Measurements from ENCODE around the gene TMEM121. TPM values are rescaled to one million over a fixed set of nuclear protein-coding genes. Genes with fewer than 3 reads are reported as not detected.

TMEM121 gene
- total and polyA plus RNA-seq, 4 donors, result 0.75 to 7.5 (median 3.0) TPM

DNA sequence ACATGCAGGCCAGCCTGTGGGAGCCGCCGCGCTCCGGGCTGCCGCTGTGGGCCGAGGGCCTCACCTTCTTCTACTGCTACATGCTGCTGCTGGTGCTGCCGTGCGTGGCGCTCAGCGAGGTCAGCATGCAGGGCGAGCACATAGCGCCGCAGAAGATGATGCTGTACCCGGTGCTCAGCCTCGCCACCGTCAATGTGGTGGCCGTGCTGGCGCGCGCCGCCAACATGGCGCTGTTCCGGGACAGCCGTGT lies 2.9 kb downstream of the TMEM121 start:
- H3K4me3 ChIP-seq (ENCODE audit: low read length in 2 of 2), result no peak overlapping the region
- intact Hi-C loops (cut with DNase I), result loop anchor here (5.0 to 10.0 kb wide), 4 partner anchors 37 to 324 kb away; partner anchors contain the start of gene TEDC1 (in 1 of the 2)

DNA sequence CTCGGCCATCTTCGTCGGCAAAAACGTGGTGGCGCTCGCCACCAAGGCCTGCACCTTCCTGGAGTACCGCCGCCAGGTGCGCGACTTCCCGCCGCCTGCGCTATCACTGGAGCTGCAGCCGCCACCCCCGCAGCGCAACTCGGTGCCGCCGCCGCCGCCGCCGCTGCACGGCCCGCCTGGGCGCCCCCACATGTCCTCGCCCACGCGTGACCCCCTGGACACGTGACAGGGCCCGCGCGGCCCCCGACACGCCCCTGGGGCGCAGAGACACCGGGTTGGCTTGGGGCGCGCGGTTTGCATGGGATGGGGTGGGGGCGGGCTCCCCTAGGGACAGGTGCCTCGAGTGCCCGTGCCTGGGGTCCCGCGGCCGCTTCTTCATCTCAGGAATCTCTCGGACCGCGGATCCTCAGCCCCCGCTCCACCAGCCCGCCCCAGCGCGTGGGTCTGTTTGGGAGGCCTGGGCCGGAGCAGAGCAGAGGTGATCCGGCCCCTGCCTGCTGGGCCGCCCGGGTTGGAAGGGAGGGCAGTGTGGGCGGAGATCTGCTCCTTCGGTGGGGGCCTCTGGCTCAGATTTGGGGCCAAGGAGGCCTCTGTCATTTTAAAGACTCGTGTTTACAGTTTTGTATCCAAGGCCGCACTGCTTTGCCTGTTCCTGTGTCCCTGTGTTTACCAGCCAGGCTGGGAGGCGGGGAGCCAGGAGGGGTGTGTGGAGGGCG lies 3.3 kb downstream of the TMEM121 start:
- DNase-seq, result peak in 1 of 2 donors; percentile 75
- H3K27me3 ChIP-seq (ENCODE audit: control insufficient read depth in 1 of 2, insufficient read depth in 2 of 2, low read length in 1 of 2), result no peaks in the 10 kb centered on the region
- H3K27ac ChIP-seq (ENCODE audit: low read depth in 1 of 2, low read length in 2 of 2), result no peak overlapping the region
- no peak overlapping the region for H3K4me3 ChIP-seq (ENCODE audit: low read length in 2 of 2)
- ATAC-seq (ENCODE audit: low FRiP score), result no peak
- no peaks in the 10 kb centered on the region for H3K9me3 ChIP-seq (ENCODE audit: control insufficient read depth, low read length)
- H3K4me1 ChIP-seq (ENCODE audit: control insufficient read depth in 1 of 2, insufficient read depth in 2 of 2, low read length in 2 of 2), result no peaks in the 10 kb centered on the region
- no peaks in the 10 kb centered on the region for H3K36me3 ChIP-seq (ENCODE audit: control insufficient read depth in 1 of 2, insufficient read depth in 2 of 2, low read length in 1 of 2)
- WGBS, 2 donors, result 73 to 80% methylated on average over 42 to 63 of the region's 63 CpGs
- intact Hi-C loops (cut with DNase I), result loop anchor here (5.0 to 10.0 kb wide), 4 partner anchors 37 to 325 kb away; partner anchors contain the start of gene TEDC1 (in 1 of the 2)

More for the DNA sequence above, 2.9 kb downstream of the TMEM121 start:
- DNase-seq (peak in 1 of 2 donors; percentile 75), ATAC-seq (ENCODE audit: low FRiP score) (no peak)
- WGBS, 2 donors, result 61 to 67% methylated on average over 24 of the region's 24 CpGs
- no peaks in the 10 kb centered on the region for H3K4me1 ChIP-seq (ENCODE audit: control insufficient read depth in 1 of 2, insufficient read depth in 2 of 2, low read length in 2 of 2)
- H3K27ac ChIP-seq (ENCODE audit: low read depth in 1 of 2, low read length in 2 of 2), result no peak overlapping the region
- no peaks in the 10 kb centered on the region for H3K27me3 ChIP-seq (ENCODE audit: control insufficient read depth in 1 of 2, insufficient read depth in 2 of 2, low read length in 1 of 2)
- no peaks in the 10 kb centered on the region for H3K36me3 ChIP-seq (ENCODE audit: control insufficient read depth in 1 of 2, insufficient read depth in 2 of 2, low read length in 1 of 2)
- no peaks in the 10 kb centered on the region for H3K9me3 ChIP-seq (ENCODE audit: control insufficient read depth, low read length)

DNA sequence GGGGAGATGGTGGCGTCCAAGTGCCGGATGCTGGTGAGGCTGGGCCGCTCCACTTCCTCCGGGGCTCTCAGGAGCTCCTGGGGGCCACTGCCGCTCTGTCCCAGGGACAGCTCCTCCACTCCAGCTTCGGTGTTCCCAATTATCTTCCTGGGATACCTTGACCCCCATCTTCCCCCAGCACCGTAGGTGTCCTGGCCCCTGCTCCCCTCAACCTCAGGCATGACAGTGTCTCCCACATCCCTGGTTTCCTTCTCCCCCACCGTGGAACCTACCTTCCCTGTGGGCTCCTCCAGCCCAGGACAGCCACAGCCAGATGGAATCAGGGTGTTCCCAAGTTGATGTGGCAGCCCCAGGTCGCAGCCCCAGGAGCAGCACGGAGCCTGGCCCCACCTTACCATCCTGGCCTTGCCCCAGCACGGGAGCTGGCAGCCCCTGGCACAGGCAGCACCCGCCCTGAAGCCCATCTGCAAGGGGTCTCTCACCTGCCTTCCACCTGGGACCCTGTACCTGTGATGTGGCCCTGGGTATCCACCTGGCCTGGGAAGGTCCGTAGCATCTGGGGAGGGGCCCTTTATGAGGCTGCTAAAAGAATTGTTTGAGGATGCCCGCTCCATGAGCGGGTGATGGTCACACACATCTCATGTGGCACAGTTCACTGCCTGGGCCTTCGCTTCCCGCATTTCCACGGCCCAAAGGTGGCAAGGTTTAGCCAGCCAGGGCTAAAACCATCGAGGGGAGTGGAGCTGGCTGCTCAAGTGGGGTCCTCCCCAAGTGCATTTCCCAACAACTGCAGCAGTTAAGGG lies 4.1 kb downstream of the TMEM121 start:
- DNase-seq, result peak in 1 of 2 donors; percentile 49

DNA sequence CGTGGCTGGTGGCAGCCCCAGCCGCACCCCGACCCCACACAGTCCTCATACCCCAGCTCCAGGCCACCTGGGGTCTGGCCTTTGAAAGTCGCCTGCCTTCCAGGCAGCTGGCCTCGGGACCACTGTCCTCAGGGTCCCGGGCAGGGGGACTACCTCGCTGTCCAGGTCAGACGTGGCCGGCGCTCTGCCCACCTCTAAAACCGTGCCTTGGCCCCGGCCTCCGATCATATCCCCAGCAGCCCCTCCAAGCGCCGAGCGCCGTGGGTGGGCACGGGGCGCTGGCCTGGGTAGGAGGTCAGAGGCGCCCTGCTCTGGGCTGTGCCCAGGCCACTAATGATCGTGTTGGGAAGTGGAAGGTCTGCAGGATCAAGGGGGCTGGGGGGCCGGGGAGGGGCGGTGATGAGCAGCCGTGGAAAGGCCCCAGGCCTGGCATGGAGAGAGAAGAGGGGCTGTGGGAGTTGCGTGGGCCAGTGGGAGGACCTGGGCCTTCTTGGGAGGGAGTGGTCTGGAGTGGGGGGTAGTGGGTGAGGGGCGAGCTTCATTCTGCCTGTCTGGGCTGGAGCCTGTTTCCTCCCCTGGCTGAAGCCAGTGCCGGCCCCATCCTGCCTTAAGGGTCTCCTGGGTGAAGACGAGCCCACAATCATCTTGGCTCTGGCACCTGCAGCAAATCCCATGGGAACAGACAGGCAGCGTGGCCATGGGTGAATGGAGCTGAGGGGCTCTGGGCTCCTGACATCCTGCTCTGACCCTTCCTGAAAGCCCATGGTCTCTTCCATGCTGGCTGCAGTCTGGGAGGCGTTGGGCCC lies 4.9 kb downstream of the TMEM121 start:
- H3K36me3 ChIP-seq (ENCODE audit: control insufficient read depth in 1 of 2, insufficient read depth in 2 of 2, low read length in 1 of 2), result no peaks in the 10 kb centered on the region
- H3K27ac ChIP-seq (ENCODE audit: low read depth in 1 of 2, low read length in 2 of 2), result no peak overlapping the region
- H3K4me1 ChIP-seq (ENCODE audit: control insufficient read depth in 1 of 2, insufficient read depth in 2 of 2, low read length in 2 of 2), result no peaks in the 10 kb centered on the region
- no peak for ATAC-seq (ENCODE audit: low FRiP score)
- H3K4me3 ChIP-seq (ENCODE audit: low read length in 2 of 2), result no peak overlapping the region
- WGBS, 2 donors, result 92 to 93% methylated on average over 27 to 30 of the region's 30 CpGs
- DNase-seq, result peak in 1 of 2 donors; percentile 74
- no peaks in the 10 kb centered on the region for H3K27me3 ChIP-seq (ENCODE audit: control insufficient read depth in 1 of 2, insufficient read depth in 2 of 2, low read length in 1 of 2)
- intact Hi-C loops (cut with DNase I), result loop anchor here in 1 of 2 donors (10.0 kb wide), 1 partner anchor 326 kb away; no protein-coding TSS in a partner anchor
- no peaks in the 10 kb centered on the region for H3K9me3 ChIP-seq (ENCODE audit: control insufficient read depth, low read length)

More for the DNA sequence above, 4.1 kb downstream of the TMEM121 start:
- intact Hi-C loops (cut with DNase I), result loop anchor here in 1 of 2 donors (10.0 kb wide), 1 partner anchor 326 kb away; no protein-coding TSS in a partner anchor
- no peaks in the 10 kb centered on the region for H3K9me3 ChIP-seq (ENCODE audit: control insufficient read depth, low read length)
- H3K27ac ChIP-seq (ENCODE audit: low read depth in 1 of 2, low read length in 2 of 2), result no peak overlapping the region
- no peaks in the 10 kb centered on the region for H3K4me1 ChIP-seq (ENCODE audit: control insufficient read depth in 1 of 2, insufficient read depth in 2 of 2, low read length in 2 of 2)
- no peaks in the 10 kb centered on the region for H3K27me3 ChIP-seq (ENCODE audit: control insufficient read depth in 1 of 2, insufficient read depth in 2 of 2, low read length in 1 of 2)
- WGBS, 2 donors, result 89 to 92% methylated on average over 19 of the region's 19 CpGs
- no peak overlapping the region for H3K4me3 ChIP-seq (ENCODE audit: low read length in 2 of 2)
- ATAC-seq (ENCODE audit: low FRiP score), result no peak
- H3K36me3 ChIP-seq (ENCODE audit: control insufficient read depth in 1 of 2, insufficient read depth in 2 of 2, low read length in 1 of 2), result no peaks in the 10 kb centered on the region

DNA sequence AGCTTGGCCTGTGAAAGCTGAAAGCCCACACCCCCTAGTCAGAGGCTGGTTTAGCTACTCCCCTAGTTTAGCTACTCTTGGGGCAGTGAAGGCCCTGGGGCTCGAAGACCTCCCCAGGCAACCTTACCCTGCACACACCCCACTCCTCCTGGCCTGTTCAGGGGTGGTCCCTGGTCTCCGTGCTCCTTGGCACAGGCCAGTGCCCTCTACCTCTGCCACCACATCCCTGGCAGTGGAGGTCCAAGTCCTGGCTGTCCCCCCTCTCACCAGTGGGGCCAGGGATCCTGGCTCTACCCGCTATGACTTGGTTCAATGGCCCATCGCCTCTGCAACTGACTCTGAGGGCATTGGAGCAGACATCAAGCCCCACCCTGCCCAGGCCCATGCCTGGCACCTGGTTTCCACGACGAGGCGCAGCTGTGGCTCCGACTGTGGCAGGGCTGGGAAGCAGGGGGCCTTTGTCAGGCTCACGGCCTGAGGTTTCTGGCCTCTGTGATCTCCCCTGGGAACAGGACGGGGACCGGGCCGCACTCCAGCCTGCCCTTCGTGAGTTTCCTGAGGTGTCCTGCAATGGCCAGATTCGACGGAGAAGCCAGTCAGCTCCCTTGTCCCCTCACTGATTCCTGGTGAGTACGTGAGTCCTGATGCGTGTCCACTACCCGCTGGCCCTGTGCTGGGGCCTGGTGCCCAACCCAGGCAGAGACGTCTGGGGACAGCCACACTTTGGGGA lies 5.7 kb downstream of the TMEM121 start:
- intact Hi-C loops (cut with DNase I), result loop anchor here in 1 of 2 donors (10.0 kb wide), 1 partner anchor 327 kb away; no protein-coding TSS in a partner anchor

DNA sequence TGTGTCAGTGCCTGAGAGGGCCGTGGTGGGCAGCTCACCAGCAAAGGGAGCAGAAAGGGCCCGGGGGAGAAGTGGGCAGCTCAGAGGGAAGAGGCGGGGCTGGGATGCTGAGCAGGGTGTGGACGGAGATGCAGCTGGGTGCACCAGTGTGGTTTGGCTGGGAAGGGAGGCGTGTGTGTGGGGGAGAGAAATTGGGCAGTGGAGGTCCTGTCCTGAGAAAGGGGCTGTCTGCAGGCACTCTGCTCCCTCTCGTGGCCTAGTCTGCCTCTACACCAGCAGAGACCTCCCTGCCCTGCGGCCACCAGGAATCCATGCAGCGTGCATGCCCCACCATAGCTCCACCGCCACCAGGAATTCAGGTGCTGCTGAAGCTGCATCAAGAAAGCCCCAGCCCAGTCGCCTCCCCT lies 6.4 kb downstream of the TMEM121 start:
- Histone ChIP-seq H3K4me3 (ENCODE audit: low read length in 2 of 2) (no peak overlapping the region), H3K27me3 (ENCODE audit: control insufficient read depth in 1 of 2, insufficient read depth in 2 of 2, low read length in 1 of 2) (no peaks in the 10 kb centered on the region), H3K9me3 (ENCODE audit: control insufficient read depth, low read length) (no peaks in the 10 kb centered on the region), H3K36me3 (ENCODE audit: control insufficient read depth in 1 of 2, insufficient read depth in 2 of 2, low read length in 1 of 2) (no peaks in the 10 kb centered on the region), H3K27ac (ENCODE audit: low read depth in 1 of 2, low read length in 2 of 2) (no peak overlapping the region), H3K4me1 (ENCODE audit: control insufficient read depth in 1 of 2, insufficient read depth in 2 of 2, low read length in 2 of 2) (no peaks in the 10 kb centered on the region)
- ATAC-seq (ENCODE audit: low FRiP score) (no peak), DNase-seq (peak in 1 of 2 donors; percentile 72)
- intact Hi-C loops (cut with DNase I), result loop anchor here in 1 of 2 donors (10.0 kb wide), 1 partner anchor 328 kb away; no protein-coding TSS in a partner anchor
- 75 to 76% methylated on average over 8 to 10 of the region's 10 CpGs for WGBS, 2 donors

More for the DNA sequence above, 5.7 kb downstream of the TMEM121 start:
- Histone ChIP-seq H3K36me3 (ENCODE audit: control insufficient read depth in 1 of 2, insufficient read depth in 2 of 2, low read length in 1 of 2) (no peaks in the 10 kb centered on the region), H3K4me1 (ENCODE audit: control insufficient read depth in 1 of 2, insufficient read depth in 2 of 2, low read length in 2 of 2) (no peaks in the 10 kb centered on the region), H3K9me3 (ENCODE audit: control insufficient read depth, low read length) (no peaks in the 10 kb centered on the region), H3K27ac (ENCODE audit: low read depth in 1 of 2, low read length in 2 of 2) (no peak overlapping the region), H3K4me3 (ENCODE audit: low read length in 2 of 2) (no peak overlapping the region), H3K27me3 (ENCODE audit: control insufficient read depth in 1 of 2, insufficient read depth in 2 of 2, low read length in 1 of 2) (no peaks in the 10 kb centered on the region)
- DNase-seq, result peak in 1 of 2 donors; percentile 77
- ATAC-seq (ENCODE audit: low FRiP score), result no peak
- WGBS, 2 donors, result 89% methylated on average over 19 of the region's 19 CpGs

DNA sequence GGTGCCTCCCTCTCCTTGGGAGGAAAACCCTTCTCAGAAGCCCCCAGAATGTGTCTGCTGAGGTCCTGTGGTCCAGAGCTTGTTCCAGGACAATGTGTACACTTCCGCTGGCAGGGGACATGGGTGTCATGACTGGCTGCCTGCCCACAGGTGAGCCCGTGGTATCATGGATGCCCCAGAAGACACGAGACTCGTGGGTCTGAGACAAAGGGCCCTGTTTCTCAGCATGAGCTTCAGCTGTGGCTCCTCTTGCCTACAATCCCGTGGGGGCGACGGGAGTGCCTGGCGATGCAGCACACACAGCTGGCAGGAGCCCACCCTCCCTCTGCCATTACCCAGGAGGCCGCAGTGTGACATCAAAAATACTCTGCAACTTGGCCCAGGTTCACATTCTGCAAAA lies 7.0 kb downstream of the TMEM121 start:
- H3K27me3 ChIP-seq (ENCODE audit: control insufficient read depth in 1 of 2, insufficient read depth in 2 of 2, low read length in 1 of 2), result no peaks in the 10 kb centered on the region
- H3K36me3 ChIP-seq (ENCODE audit: control insufficient read depth in 1 of 2, insufficient read depth in 2 of 2, low read length in 1 of 2), result no peaks in the 10 kb centered on the region
- intact Hi-C loops (cut with DNase I), result loop anchor here in 1 of 2 donors (10.0 kb wide), 1 partner anchor 329 kb away; no protein-coding TSS in a partner anchor
- 76 to 83% methylated on average over 9 of the region's 9 CpGs for WGBS, 2 donors
- H3K4me3 ChIP-seq (ENCODE audit: low read length in 2 of 2), result no peak overlapping the region
- H3K9me3 ChIP-seq (ENCODE audit: control insufficient read depth, low read length), result no peaks in the 10 kb centered on the region
- H3K27ac ChIP-seq (ENCODE audit: low read depth in 1 of 2, low read length in 2 of 2), result no peak overlapping the region
- DNase-seq, result peak in 1 of 2 donors; percentile 72
- H3K4me1 ChIP-seq (ENCODE audit: control insufficient read depth in 1 of 2, insufficient read depth in 2 of 2, low read length in 2 of 2), result no peaks in the 10 kb centered on the region
- no peak for ATAC-seq (ENCODE audit: low FRiP score)

All from aorta (tissue), 5 donors.